ENCODE data around the gene NALCN. TPM values are rescaled to one million over a fixed set of nuclear protein-coding genes. Genes with fewer than 3 reads are reported as not detected.

Gene NALCN
- total RNA-seq (not detected), total RNA-seq (0 to 0.15 (median 0) reads per million in 172 experiments)
- polyA plus RNA-seq (2013, experiment 1 of 2) = not detected
- polyA plus RNA-seq (2013, experiment 2 of 2) = 0.04 TPM

DNA sequence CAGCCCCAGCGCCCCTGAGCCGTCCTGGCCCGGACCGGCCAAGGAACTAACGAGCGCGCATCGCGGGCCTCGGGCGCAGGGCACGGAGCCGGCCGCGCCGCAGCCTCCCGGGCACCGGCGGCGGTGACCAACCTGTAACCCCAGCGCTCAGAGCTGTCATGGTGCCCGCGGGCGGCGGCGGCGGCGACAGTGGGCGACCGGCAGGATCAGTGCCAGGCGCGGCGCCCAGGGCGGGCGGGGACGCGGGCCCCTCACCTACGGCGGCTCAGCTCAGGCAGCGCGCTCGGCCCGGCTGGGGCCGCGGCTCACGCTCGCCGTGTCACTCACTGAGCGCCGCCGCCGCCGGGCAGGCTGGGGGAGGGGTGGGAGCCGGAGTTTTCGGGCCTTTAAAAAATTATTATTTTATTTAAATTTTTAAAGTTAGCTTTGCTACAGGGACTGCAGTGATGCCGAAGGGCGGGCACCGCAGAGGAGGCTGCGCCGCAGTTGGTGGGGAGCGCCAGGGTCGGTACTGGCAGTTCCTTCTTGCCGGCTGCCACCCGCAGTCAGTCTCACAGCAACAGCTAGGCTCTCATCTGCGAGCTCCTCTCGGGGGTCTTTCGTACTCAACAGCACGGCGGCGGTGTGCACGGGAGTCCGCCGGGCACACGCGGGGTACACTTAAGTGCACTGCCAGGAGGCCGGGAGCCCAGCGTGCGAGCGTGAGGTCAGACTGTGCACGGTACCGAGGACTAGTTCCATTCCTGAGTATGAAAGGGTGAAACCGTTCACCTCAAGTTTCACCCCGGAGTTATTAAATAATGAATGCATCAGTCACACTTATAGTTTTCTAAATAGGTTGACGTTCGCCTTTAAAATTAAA is at the start of gene NALCN:
Gene NALCN (minus strand): TSS at position 328 of the 862 bp plus-strand sequence. CDS start 17,382 bp downstream, outside the sequence.
- DNase-seq (no peak), ATAC-seq (ENCODE audit: poor library complexity) (no peak)
- Mint-ChIP-seq H3K27ac (no peak within 1 kb of the TSS), H3K9me3 (peaks cover 2% of the 10 kb centered on the region), H3K4me1 (ENCODE audit: low read depth) (no peaks in the 10 kb centered on the region), H3K27me3 (peaks cover 59% of the 10 kb centered on the region), H3K36me3 (ENCODE audit: low read depth) (no peaks in the 10 kb centered on the region), H3K4me3 (no peak within 1 kb of the TSS)
- POLR2A ChIA-PET = no interaction called here
- peaks cover 18 to 28% of the 10 kb centered on the region in 2 experiments for H3K27me3 ChIP-seq (ENCODE audit: control insufficient read depth in 1 of 2, insufficient read depth in 2 of 2, low read length in 2 of 2)
- no peak within 1 kb of the TSS for H3K4me3 ChIP-seq (ENCODE audit: low read length)
- CTCF ChIA-PET = no interaction called here
- H3K27ac ChIP-seq (ENCODE audit: low read depth in 1 of 2, low read length in 2 of 2) = no peak within 1 kb of the TSS
- H3K9me3 ChIP-seq (ENCODE audit: control insufficient read depth in 1 of 2, insufficient read depth in 1 of 2, low read length in 2 of 2) = peaks cover 0 to 4% of the 10 kb centered on the region in 2 experiments
- intact Hi-C loops (cut with DNase I, micrococcal nuclease) = no loop called here
- TF ChIP-seq, protein P1, sequence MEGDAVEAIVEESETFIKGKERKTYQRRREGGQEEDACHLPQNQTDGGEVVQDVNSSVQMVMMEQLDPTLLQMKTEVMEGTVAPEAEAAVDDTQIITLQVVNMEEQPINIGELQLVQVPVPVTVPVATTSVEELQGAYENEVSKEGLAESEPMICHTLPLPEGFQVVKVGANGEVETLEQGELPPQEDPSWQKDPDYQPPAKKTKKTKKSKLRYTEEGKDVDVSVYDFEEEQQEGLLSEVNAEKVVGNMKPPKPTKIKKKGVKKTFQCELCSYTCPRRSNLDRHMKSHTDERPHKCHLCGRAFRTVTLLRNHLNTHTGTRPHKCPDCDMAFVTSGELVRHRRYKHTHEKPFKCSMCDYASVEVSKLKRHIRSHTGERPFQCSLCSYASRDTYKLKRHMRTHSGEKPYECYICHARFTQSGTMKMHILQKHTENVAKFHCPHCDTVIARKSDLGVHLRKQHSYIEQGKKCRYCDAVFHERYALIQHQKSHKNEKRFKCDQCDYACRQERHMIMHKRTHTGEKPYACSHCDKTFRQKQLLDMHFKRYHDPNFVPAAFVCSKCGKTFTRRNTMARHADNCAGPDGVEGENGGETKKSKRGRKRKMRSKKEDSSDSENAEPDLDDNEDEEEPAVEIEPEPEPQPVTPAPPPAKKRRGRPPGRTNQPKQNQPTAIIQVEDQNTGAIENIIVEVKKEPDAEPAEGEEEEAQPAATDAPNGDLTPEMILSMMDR (IDR thresholded peaks at IDR 0.05) = no peak
- no peaks in the 10 kb centered on the region for H3K36me3 ChIP-seq (ENCODE audit: insufficient read depth, low read length)
- peaks cover 5% of the 10 kb centered on the region for H3K4me1 ChIP-seq (ENCODE audit: insufficient read depth, low read length)

DNA sequence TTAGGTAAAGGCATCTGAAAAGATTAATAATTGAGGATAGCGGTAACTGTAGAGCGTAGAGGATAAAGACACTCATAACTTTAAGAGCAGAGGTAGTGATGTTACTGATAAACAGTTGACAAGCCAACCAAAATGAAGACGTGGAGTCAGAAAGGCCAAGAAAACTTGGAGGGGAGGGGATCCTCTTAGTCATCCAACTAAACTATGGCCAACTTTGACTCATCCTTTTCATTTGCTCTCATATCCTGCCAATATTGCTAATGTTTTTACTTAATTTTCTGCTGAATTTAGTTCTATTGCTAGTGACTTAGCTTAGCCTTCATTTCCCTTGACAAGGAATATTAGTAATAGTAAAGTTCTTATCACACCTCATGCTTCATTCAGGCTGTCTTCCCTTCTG is 49.6 kb upstream of the NALCN start:
- peaks cover 4% of the 10 kb centered on the region for H3K27me3 Mint-ChIP-seq
- Histone ChIP-seq H3K27ac (ENCODE audit: low read depth in 1 of 2, low read length in 2 of 2) (no peak overlapping the region), H3K4me3 (ENCODE audit: low read length) (no peak overlapping the region), H3K4me1 (ENCODE audit: insufficient read depth, low read length) (no peaks in the 10 kb centered on the region), H3K27me3 (ENCODE audit: control insufficient read depth in 1 of 2, insufficient read depth in 2 of 2, low read length in 2 of 2) (peaks cover 4 to 5% of the 10 kb centered on the region in 2 experiments), H3K36me3 (ENCODE audit: insufficient read depth, low read length) (no peaks in the 10 kb centered on the region), H3K9me3 (ENCODE audit: control insufficient read depth in 1 of 2, insufficient read depth in 1 of 2, low read length in 2 of 2) (no peaks in the 10 kb centered on the region)
- CTCF ChIA-PET = no interaction called here
- no peaks in the 10 kb centered on the region for H3K9me3 Mint-ChIP-seq
- ATAC-seq (ENCODE audit: poor library complexity) (no peak), DNase-seq (no peak)
- TF ChIP-seq, protein P1 (IDR thresholded peaks at IDR 0.05) = no peak
- POLR2A ChIA-PET = no interaction called here
- no peaks in the 10 kb centered on the region for H3K36me3 Mint-ChIP-seq (ENCODE audit: low read depth)
- intact Hi-C loops (cut with DNase I, micrococcal nuclease) = no loop called here
- H3K4me1 Mint-ChIP-seq (ENCODE audit: low read depth) = no peaks in the 10 kb centered on the region
- no peak overlapping the region for H3K27ac Mint-ChIP-seq
- H3K4me3 Mint-ChIP-seq = no peak overlapping the region

DNA sequence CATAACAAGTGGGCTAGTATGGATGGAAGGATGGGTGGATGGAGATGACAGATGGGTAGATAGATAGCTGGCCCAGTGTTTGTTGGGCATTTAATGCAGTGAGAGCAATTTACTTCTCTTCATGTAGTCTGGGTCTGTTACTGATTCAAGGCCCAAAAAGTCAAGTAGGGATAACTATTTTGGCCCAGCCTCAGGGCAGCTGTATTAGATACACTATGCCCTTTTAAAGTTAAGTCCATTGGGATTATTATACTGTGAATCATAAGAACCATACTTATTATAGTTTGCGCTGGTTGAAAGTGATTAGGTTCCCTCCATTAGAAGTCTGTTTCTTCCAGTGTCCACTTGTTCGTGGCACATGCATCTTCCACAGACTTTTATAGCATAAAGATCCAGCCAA is 40.9 kb upstream of the NALCN start:
- CTCF ChIA-PET = no interaction called here
- Mint-ChIP-seq H3K4me3 (no peak overlapping the region), H3K9me3 (peaks cover 2% of the 10 kb centered on the region), H3K4me1 (ENCODE audit: low read depth) (no peaks in the 10 kb centered on the region), H3K27ac (no peak overlapping the region), H3K27me3 (peaks cover 48% of the 10 kb centered on the region), H3K36me3 (ENCODE audit: low read depth) (no peaks in the 10 kb centered on the region)
- POLR2A ChIA-PET = no interaction called here
- Histone ChIP-seq H3K27me3 (ENCODE audit: control insufficient read depth in 1 of 2, insufficient read depth in 2 of 2, low read length in 2 of 2) (peaks cover 20 to 23% of the 10 kb centered on the region in 2 experiments), H3K4me3 (ENCODE audit: low read length) (no peak overlapping the region), H3K9me3 (ENCODE audit: control insufficient read depth in 1 of 2, insufficient read depth in 1 of 2, low read length in 2 of 2) (no peaks in the 10 kb centered on the region), H3K27ac (ENCODE audit: low read depth in 1 of 2, low read length in 2 of 2) (no peak overlapping the region), H3K4me1 (ENCODE audit: insufficient read depth, low read length) (peaks cover 2% of the 10 kb centered on the region), H3K36me3 (ENCODE audit: insufficient read depth, low read length) (no peaks in the 10 kb centered on the region)
- intact Hi-C loops (cut with DNase I, micrococcal nuclease) = no loop called here
- TF ChIP-seq, protein P1 (IDR thresholded peaks at IDR 0.05) = no peak
- DNase-seq (no peak), ATAC-seq (ENCODE audit: poor library complexity) (no peak)
